Vagina (tissue), 2 donors: ENCODE measurements around the gene C22orf39. TPM values are rescaled to one million over a fixed set of nuclear protein-coding genes. Genes with fewer than 3 reads are reported as not detected.

Experiments
- DNase-seq, 2 donors: peaks; one replicate each; pipeline ENCODE4 v3.0.0-alpha.2; 2017; ENCODE audit errors: extremely low spot score in 2 of 2
- H3K27ac ChIP-seq: fragments of 200-600 bp; sonication (generic); one replicate; pipeline ENCODE4 v1.5.1; 2019
- H3K27me3 ChIP-seq: fragments of 200-600 bp; sonication (generic); one replicate; pipeline ENCODE4 v1.5.1; 2019
- H3K36me3 ChIP-seq, 2 donors: fragments of 200-600 bp; sonication (generic); one replicate each; pipeline ENCODE4 v1.5.1; 2017 to 2019
- H3K4me1 ChIP-seq: fragments of 200-600 bp; sonication (generic); one replicate; pipeline ENCODE4 v1.5.1; 2019
- H3K4me3 ChIP-seq, 2 donors: fragments of 200-600 bp; sonication (generic); 1 replicate in 1 of 2; 2 replicates in 1 of 2; pipeline ENCODE4 v1.5.1; 2016 to 2019
- H3K9me3 ChIP-seq: fragments of 200-600 bp; sonication (generic); one replicate; pipeline ENCODE4 v1.5.1; 2019
- POLR2A ChIP-seq, 2 donors: fragments of 450-650 bp; IDR thresholded peaks; one replicate each; pipeline ENCODE4 v1.6.1; 2017; ENCODE audit warnings: antibody characterized with exemption in 2 of 2, mild to moderate bottlenecking in 2 of 2, moderate library complexity in 2 of 2
- POLR2AphosphoS5 ChIP-seq, 2 donors: sonication (generic); formaldehyde crosslinking; IDR thresholded peaks; one replicate each; pipeline ENCODE4 v1.9.0; 2017; ENCODE audit warnings: antibody characterized with exemption in 2 of 2, mild to moderate bottlenecking in 2 of 2, low read depth in 1 of 2; ENCODE audit not compliant: insufficient read depth in 1 of 2
- intact Hi-C: fragments of 100-400 bp; cut with DNase I; formaldehyde crosslinking; loops from one replicate; pipeline ENCODE4 v1.15.1; 2023
- total RNA-seq: library from RNA; depleted of rRNA; stranded (reverse); fragments of >200 nt; gene quantifications from one replicate; pipeline ENCODE4 v1.2.3, GENCODE V29; 2016
- TF ChIP-seq, protein P1 (sequence below), 3 experiments: fragments of 450-650 bp in 2 of 3; fragments of 200-600 bp in 1 of 3; sonication (generic) in 1 of 3; IDR thresholded peaks; one replicate each; pipeline ENCODE4 v1.5.1; 2017 to 2019; ENCODE audit warnings: antibody characterized with exemption in 3 of 3, mild to moderate bottlenecking in 2 of 3, moderate library complexity in 2 of 3

The C22orf39 gene
- total RNA-seq, 1 donor from 2014 or later = 46.9 TPM

DNA sequence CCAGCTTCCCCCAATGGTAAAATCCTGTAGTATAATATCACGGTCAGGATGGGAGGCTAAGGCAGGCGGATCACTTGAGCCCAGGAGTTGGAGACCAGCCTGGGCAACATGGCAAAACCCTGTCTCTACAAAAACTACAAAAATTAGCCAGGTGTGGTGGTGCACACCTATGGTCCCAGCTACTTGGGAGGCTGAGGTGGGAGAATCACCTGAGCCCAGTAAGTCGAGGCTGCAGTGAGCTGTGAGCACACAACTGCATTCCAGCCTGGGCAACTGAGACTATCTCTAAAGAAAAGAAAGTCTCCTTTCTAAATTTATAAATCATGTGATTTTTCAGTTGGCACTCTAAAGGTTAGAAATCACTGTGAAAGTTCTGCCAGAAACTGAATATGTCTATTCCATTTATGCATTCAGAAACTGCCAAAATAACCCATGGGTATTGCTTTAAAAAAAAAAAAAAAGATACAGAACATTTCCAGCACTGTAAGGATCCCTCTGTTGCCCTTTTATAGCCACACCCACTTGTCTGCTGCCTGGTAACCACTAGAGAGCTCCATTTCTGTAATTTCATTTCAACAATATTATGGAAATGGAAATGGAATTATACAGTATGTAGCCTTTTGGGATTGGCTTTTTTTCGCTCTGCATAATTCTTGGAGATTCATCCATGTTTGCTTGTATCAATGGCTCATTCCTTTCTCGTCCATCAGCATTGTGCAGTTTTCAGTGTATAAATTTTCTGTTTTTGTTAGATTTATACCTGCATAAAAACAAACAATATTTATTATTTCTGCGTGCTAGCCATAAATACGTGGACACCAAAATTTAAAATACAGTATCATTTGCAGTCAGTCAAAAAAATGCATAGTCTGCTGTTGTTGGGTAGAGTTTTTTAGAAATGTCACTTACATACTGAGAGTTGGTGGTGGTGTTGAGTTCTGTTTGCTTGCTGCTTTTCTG, 41.7 kb upstream of the C22orf39 start:
- TF ChIP-seq POLR2A (IDR thresholded peaks at IDR 0.05) (no peak), POLR2AphosphoS5 (IDR thresholded peaks at IDR 0.05; ENCODE audit: insufficient read depth in 1 of 2, low read depth in 1 of 2) (no peak)
- TF ChIP-seq, protein P1, sequence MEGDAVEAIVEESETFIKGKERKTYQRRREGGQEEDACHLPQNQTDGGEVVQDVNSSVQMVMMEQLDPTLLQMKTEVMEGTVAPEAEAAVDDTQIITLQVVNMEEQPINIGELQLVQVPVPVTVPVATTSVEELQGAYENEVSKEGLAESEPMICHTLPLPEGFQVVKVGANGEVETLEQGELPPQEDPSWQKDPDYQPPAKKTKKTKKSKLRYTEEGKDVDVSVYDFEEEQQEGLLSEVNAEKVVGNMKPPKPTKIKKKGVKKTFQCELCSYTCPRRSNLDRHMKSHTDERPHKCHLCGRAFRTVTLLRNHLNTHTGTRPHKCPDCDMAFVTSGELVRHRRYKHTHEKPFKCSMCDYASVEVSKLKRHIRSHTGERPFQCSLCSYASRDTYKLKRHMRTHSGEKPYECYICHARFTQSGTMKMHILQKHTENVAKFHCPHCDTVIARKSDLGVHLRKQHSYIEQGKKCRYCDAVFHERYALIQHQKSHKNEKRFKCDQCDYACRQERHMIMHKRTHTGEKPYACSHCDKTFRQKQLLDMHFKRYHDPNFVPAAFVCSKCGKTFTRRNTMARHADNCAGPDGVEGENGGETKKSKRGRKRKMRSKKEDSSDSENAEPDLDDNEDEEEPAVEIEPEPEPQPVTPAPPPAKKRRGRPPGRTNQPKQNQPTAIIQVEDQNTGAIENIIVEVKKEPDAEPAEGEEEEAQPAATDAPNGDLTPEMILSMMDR (IDR thresholded peaks at IDR 0.05) = no peak
- Histone ChIP-seq H3K4me3 (no peak overlapping the region), H3K27ac (no peak overlapping the region), H3K27me3 (no peaks in the 10 kb centered on the region), H3K9me3 (no peaks in the 10 kb centered on the region), H3K36me3 (no peaks in the 10 kb centered on the region), H3K4me1 (peaks cover 4% of the 10 kb centered on the region)
- intact Hi-C loops = no loop called here
- no peak for DNase-seq

DNA sequence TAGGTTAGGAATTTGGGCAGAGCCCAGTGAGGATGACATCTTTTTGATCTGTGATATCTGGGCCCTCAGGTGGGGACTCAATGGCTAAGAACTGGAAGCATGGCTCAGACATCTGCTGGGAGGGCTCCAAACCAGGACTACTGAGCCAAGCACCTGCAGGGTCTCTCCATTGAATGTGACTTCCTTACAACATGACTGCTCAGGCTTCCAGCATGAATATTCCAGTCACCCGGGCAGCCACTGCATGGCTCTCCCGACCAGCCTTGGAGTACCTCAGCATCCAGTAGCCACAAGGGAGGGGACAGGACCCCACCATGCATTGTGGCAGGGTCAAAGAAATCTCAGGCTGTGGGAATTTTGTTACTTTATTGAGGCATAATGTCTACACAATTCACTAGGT, 40.8 kb upstream of the C22orf39 start:
- Histone ChIP-seq H3K9me3 (no peaks in the 10 kb centered on the region), H3K4me1 (peaks cover 4% of the 10 kb centered on the region), H3K27me3 (no peaks in the 10 kb centered on the region), H3K36me3 (no peaks in the 10 kb centered on the region), H3K4me3 (no peak overlapping the region), H3K27ac (no peak overlapping the region)
- TF ChIP-seq POLR2AphosphoS5 (IDR thresholded peaks at IDR 0.05; ENCODE audit: insufficient read depth in 1 of 2, low read depth in 1 of 2) (no peak), POLR2A (IDR thresholded peaks at IDR 0.05) (no peak)
- TF ChIP-seq, protein P1 (IDR thresholded peaks at IDR 0.05) = no peak
- no peak for DNase-seq
- intact Hi-C loops = no loop called here

DNA sequence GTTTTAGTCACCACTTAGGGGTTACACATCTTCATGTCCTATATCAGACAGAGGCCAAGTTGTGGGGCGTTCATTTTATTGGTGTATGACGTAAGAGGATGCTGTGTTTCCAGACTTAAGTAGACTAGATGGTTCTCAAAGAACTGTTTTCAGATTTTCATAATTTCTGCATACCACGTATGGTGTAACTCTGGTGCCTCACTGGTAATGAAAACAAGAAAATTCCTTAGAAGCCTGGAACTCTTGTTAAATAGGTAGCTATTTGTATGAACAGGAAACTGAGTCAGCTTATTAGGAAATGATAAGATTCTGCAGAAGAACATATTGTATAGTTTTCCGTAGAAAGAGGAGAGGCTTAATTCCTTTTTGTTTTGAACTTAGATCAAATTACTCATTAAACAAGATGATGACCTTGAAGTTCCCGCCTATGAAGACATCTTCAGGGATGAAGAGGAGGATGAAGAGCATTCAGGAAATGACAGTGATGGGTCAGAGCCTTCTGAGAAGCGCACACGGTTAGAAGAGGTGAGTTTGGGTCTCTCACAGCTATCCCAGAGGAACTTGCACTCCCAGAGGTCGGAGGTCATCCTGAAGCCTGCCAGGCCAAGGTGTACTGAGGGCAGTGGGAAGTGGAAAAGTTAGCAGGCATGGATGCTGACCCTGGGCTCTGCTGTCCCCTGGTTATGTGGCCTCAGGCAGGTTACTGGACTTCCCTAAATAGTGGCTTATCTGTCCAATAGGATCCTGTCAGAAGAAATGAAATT, 36.2 kb upstream of the C22orf39 start:
- no peak for TF ChIP-seq POLR2A (IDR thresholded peaks at IDR 0.05)
- TF ChIP-seq POLR2AphosphoS5 (IDR thresholded peaks at IDR 0.05; ENCODE audit: insufficient read depth in 1 of 2, low read depth in 1 of 2) = no peak
- TF ChIP-seq, protein P1 (IDR thresholded peaks at IDR 0.05) = no peak
- DNase-seq = peak in 1 of 2 donors; percentile 67
- H3K4me1 ChIP-seq = peaks cover 5% of the 10 kb centered on the region
- H3K4me3 ChIP-seq = no peak overlapping the region
- no peak overlapping the region for H3K27ac ChIP-seq
- no peaks in the 10 kb centered on the region for H3K9me3 ChIP-seq
- intact Hi-C loops = no loop called here
- H3K27me3 ChIP-seq = no peaks in the 10 kb centered on the region
- no peaks in the 10 kb centered on the region for H3K36me3 ChIP-seq

DNA sequence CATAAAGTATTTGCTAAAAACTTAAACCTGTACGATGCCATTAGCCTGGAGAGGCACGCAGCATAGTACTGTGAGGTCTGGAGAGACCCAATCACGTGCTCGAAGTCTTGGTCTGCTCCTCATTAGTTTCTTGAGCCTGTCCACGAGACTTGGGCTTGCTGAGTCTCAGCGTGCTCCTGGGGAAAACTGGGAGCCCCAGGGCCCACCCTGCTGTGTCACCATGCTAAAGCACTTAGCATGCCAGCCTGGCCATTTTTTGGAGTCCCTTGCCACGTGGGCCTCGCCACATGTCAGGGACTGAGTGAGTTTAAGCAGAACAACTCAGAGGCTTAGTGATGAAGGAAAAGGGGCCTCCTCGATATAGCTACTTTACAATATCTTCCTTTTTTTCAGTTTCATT, 34.8 kb upstream of the C22orf39 start:
- no peaks in the 10 kb centered on the region for H3K36me3 ChIP-seq
- no peak overlapping the region for H3K4me3 ChIP-seq
- no peaks in the 10 kb centered on the region for H3K9me3 ChIP-seq
- H3K4me1 ChIP-seq = peaks cover 16% of the 10 kb centered on the region
- TF ChIP-seq, protein P1 (IDR thresholded peaks at IDR 0.05) = no peak
- TF ChIP-seq POLR2AphosphoS5 (IDR thresholded peaks at IDR 0.05; ENCODE audit: insufficient read depth in 1 of 2, low read depth in 1 of 2) = no peak
- no peak for TF ChIP-seq POLR2A (IDR thresholded peaks at IDR 0.05)
- H3K27me3 ChIP-seq = no peaks in the 10 kb centered on the region
- intact Hi-C loops = no loop called here
- DNase-seq = peak in 1 of 2 donors; percentile 34
- H3K27ac ChIP-seq = no peak overlapping the region
